Stimulated activated CD8-positive, alpha-beta memory T cell treated with anti-CD3 and anti-CD28 coated beads, Interleukin-15, amount 100 ng/mL, for 48 hours (primary cell): Measurements from ENCODE around the gene PFN3.

Source experiments
- DNase-seq, 2 donors: peaks; one replicate each; pipeline ENCODE4 v3.0.0-alpha.2; 2020; ENCODE audit warnings: low read depth in 2 of 2

PFN3 gene

DNA sequence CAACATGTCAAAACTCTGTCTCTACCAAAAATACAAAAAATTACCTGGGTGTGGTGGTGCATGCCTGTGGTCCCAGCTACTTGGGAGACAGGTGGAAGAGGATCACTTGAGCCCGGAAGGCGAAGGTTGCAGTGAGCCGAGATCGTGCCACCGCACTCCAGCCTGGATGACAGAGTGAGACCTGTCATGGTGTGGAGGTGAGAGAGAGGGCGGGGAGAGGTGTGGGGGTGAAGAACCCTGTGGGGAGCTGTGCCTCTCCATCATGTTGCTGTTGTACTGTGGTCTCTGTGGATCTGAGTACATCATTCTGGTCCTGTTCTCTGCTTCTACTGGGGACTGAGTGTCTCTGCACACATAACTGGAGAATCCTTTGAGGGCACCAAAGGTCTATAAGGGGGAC, 27.6 kb downstream of the PFN3 start:
- no peak for DNase-seq

DNA sequence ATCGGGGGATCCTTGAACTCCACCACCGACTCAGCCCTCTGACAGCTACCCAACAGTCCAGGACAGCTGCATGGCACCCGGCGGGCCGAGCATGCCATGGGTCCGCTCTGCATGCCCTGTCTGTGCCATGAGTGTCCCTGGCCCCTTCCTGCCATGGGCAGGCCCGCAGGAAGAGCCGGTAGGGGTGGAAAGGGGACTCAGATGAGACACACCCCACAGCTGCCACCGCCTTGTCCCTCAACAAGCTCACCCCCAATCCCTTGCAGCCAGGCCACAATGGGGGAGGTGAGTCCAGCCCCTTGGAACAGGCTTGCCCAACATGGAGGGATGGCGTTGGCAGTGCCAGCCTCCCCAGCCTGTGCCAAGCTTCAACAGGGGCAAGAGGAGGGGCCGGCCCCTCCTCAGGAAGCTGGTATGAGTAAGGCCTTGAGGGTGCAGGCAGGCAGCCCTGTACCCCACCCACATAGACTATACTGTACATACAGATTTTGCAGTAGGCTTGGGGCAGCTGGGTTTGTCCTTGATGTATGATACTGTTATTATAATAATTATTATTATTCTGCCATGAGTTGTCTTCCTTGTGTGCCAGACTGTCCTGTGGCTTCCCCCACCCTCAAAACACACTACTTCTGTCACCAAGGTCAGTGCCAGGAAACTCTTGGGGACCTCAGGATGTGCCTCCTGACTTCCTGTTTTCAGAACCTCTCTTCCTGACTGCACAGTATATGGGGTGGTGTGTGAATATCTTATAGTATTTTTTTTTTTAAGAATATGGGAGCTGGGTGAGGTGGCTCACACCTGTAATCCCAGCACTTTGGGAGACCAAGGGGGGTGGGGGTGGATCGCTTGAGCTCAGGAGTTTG, 28.2 kb downstream of the PFN3 start:
- no peak for DNase-seq

DNA sequence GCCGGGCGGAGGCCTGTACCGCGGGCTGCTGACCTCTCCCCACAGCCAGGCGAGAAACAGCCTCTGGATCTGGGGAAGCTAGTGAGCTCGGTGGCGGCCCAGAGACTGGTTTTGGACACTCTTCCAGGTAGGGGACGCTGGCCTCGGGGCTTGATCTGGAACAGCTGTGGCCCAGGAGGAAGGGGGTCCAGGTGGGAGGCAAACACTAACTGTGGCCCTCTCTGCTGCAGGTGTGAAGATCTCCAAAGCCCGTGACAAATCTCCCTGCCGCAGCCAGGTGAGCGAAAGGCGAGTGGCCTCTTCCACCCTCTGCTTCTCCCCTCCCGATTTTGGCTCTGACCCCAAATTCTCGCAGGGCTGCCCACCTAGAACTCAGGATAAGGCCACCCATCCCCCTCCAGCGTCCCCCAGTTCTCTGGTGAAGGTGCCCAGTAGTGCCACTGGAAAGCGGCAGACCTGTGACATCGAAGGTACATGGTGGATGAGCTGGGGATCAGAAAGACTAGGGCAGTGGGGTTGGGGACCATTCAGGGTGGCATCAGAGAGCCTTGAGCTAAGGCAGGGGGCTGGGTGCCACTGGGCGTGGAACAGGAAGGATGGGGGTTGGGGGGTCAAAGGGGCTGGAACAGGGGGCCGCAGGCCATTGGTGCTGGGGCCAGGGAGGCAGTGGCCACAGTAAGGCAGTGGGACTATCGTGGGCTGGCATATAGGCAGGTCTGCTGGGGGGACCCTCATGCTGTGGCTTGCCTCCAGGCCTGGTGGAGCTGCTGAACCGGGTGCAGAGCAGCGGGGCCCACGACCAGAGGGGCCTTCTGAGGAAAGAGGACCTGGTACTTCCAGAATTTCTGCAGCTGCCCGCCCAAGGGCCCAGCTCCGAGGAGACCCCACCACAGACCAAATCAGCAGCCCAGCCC, 29.1 kb downstream of the PFN3 start:
- DNase-seq: no peak

DNA sequence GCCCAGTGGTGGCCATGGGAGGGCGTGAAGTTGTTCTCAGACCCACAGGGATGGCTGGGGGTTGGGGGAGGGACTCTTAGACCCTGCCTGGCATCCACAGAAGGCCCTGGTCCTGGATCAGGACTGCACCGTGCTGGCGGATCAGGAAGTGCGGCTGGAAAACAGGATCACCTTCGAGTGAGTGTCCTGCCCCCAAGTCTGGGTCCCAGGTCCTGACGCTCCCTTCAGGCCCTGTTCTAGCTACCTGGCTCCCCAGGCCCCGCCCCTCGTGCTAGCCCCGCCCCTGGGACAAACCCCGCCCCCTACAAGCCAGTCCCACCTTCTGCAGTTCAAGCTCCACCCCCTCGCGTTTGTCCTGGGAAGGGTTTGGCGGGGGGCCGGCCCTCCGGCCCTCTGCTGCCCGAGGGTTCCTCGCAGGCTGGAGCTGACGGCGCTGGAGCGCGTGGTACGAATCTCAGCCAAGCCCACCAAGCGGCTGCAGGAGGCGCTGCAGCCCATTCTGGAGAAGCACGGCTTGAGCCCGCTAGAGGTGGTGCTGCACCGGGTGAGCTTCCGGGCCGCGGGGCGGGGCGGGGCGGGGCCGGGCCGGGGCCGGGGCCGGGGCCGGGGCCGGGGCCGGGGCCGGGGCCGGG, 29.9 kb downstream of the PFN3 start:
- peak in 1 of 2 donors; percentile 66 for DNase-seq

DNA sequence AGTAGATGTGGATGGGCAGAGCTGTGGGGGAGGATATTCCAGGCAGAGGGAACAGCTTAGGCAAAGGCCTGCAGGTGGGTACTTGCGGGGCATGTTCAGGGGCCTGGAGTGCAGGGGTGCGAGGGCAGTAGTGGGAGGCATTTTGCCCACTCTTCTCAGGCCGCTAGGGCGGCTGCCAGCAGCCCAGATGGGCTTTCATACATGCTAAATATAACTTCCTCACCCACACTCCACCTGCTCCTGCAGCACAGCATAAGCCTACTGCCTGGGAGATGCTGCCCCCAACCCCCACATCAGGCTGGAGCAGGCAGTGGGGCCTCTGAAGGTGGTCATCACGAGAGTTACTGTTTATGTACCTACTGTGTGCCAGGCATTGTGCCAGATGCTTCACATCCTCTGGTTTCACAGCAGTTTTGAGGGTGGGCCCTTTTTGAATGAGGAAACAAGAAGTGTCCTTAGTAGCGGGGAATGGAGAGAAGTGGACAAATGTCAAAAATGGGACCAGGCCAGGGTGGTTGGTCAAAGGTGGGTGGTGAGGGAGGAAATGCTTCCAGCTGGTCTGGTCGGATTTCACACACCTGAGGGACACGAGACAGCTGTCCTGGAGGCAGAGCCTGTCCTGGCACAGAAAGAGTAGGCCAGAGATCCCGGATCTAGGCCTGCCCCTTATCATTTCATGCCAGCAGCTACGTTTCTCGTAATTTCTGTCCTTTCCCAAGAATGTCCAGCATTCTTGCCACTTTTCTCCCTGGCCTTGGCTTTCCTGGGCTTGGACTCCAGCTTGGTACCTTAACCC, 30.6 kb downstream of the PFN3 start:
- DNase-seq: no peak

DNA sequence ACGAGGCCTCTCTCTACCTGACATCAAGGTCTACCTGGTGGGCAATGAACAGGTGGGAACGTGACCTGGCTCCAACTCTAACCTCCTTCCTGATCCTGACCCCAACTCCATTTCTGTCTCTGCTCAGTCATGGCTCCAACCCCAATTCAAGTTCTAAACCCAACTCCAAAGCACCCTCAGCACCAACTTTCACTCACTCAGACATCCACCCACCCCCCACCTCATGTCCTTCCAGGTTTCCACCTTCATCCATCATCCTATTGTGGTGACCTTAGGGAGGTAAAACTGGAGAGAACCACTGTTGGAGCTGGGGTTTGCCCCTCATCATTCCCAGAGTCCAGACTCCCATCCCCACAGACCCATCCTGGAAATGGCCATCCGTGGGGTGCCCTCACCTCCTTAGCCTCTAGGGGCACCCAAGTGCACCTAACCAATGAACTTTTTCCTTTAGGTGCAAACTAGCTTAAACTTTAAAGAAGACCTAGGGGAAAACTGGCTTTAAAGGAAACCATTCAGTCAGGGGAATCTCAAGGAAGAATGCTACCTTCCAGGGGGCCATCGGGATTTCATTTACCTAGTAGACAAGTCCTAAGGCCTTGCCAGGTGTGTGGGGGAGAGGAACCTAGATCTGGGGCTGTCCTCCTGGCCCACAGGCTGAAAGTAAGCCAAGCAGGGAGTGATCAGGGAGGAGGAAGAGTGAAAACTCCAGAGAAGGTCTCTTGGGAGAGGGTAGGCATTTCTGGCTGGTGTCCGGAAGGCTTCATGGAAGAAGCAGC, 31.4 kb downstream of the PFN3 start:
- DNase-seq: no peak

DNA sequence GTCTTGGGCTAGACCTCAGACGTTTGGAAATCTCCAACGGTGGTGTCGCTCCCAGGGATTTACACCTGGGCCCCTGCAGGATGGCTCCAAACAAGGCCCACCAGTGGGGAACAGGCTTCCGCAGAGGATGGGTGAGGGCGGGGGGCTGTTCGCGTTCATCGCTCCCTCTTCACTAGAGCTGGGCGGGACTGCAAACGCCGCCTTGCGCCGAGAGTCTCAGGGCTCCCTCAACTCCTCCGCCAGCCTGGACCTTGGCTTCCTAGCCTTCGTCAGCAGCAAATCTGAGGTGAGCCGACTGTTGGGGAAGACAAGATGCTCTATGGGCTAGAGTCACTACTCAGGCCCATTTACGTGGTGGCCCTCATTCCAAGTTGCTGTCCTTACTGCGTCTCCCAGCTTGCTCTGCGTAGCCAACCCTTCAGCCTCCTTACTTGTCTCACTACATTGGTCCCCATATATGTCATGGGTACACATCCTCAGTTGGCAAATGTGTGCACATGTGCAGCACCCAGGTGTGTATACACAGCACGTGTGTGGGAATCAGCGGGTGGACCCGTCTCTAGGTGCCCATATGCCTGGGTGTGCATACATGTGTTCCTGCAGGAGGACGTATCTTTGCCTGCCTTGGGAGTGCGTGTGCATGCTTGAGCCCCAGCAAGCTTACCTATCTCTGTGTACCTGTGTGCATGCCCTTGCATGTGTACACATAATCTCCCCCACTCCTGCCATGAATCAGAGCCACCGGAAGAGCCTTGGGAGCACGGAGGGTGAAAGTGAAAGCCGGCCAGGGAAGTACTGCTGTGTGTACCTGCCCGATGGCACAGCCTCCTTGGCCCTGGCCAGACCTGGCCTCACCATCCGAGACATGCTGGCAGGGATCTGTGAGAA, 32.2 kb downstream of the PFN3 start:
- DNase-seq: no peak

DNA sequence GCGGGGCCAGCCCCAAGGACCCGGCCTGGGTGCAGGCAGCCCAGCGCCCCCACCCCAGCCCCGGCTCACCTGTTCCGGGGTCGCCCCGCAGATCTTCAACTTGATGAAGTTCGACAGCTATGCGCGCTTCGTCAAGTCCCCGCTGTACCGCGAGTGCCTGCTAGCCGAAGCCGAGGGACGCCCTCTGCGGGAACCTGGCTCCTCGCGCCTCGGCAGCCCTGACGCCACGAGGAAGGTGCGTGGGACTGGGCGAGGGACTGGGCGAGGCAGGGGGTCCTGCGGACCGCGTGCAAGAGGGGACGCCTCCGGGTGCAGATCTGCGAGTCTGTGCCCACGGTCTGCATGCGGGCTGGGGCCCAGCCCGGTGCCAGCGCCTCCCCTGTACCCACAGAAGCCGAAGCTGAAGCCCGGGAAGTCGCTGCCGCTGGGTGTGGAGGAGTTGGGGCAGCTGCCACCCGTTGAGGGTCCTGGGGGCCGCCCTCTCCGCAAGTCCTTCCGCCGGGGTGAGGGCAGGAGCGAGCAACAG, 33.1 kb downstream of the PFN3 start:
- DNase-seq: no peak

DNA sequence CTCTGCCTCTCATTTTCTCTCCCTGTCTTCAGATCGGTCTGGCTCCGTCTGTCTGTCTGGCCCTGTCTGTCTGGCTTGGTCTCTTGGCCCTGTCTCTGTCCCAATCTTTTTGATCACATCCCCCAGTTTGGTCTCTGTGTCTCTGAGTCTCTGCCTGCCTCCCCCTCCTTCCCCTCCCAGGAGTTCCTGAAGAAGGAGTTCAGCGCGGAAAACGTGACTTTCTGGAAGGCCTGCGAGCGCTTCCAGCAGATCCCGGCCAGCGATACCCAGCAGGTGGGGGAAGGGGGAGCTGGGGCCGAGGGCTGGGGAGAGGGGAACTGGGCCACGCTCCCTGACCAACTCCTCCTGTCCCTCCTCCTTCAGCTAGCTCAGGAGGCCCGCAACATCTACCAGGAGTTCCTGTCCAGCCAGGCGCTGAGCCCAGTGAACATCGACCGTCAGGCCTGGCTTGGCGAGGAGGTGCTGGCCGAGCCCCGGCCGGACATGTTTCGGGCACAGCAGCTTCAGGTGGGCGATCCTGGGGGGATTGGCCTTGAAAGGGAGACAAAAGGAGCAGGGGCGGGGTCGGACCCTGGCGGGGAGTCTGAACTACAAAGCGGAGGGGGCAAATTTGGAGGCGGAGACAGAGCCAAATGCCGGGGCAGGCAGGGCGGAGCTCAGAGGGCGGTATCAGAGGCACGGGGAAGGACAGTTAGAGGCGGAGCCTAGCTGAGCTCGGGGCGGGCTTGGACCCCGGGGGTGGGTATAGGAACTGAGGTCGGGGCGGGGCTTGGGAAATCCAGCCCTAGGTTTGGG, 33.7 kb downstream of the PFN3 start:
- no peak for DNase-seq

DNA sequence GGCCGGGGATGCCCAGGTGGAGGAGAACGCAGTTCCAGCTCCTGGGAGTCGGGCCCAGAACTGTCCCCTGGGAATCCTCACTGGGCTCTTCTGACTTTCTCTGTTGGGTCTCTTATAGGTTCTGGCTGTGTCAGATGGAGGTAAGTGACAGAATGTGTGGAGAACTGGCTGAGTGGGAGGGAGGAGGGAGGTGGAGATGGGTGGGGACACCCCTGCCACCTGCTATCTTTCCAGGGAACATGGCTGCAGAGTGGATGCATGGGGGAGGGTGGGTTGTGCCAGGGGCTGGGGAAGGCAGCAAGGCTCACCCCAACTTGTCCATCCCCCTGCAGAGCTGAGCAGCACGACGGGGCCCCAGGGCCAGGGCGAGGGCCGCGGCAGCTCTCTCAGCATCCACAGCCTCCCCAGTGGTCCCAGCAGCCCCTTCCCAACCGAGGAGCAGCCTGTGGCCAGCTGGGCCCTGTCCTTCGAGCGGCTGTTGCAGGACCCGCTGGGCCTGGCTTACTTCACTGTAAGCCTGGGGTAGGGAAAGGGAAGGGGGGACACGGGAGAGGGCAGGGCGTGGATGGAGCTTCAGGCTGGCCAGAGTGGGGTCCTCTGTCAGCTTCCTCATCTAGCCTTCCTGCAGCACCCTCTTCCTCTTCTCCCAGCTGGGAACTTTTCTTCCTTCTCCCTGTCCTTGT, 34.5 kb downstream of the PFN3 start:
- no peak for DNase-seq

DNA sequence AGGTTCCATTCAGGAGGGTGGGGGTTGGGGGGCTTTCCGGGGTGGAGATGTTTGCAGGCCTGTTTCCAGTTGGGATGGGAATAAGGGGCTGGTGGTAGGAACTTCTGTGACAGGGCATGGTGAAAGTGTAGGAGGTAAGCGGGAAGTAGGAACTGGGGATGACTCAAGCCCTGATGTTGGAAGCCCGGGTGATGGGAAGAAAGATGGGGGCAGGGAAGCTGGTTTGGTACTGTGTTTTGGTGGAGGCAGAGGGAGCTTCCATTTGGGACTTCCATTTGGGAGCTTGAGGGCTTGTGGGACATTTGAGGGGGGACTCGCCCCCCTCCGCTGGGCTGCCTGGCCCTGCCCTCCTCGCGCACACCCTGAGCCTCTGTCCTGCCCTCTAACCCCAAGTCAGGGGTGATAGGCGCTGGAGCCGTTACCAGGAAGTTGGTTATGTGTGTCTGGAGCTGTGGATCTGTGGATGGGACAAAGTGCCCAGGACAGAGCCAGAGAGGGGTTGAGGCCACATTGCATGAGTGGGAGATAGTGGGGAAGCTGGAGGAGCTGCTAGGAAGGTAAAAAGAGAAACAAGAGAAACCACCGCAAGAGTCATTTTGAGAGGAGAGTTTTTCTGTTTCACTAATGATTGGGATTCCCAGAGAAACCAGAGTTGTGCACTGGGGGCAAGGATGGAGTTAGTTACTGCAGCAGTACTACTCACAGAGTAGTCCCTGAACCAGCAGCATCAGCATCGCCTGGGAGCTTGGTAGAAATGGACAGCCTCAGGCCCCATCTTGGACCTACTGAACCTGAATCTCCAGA, 36.1 kb downstream of the PFN3 start:
- DNase-seq: no peak

DNA sequence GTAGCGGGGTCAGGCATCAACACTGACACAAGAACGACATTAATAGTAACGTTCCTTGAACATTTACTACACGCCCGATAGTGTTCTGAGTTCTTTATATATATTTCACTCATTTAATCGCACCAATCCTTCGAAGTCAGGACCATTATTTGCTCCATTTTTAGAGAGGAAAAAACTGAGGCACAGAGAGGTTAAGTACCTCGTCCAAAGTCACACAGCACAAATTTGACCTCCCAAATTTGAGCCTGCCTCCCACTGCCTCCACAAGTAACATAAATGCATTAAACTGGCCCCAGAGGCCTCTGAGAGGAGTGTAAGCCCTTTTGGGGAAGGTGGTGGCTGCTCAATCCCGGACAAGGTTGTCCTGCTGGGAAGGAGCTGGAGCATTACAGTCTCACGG, 36.9 kb downstream of the PFN3 start:
- DNase-seq: no peak

DNA sequence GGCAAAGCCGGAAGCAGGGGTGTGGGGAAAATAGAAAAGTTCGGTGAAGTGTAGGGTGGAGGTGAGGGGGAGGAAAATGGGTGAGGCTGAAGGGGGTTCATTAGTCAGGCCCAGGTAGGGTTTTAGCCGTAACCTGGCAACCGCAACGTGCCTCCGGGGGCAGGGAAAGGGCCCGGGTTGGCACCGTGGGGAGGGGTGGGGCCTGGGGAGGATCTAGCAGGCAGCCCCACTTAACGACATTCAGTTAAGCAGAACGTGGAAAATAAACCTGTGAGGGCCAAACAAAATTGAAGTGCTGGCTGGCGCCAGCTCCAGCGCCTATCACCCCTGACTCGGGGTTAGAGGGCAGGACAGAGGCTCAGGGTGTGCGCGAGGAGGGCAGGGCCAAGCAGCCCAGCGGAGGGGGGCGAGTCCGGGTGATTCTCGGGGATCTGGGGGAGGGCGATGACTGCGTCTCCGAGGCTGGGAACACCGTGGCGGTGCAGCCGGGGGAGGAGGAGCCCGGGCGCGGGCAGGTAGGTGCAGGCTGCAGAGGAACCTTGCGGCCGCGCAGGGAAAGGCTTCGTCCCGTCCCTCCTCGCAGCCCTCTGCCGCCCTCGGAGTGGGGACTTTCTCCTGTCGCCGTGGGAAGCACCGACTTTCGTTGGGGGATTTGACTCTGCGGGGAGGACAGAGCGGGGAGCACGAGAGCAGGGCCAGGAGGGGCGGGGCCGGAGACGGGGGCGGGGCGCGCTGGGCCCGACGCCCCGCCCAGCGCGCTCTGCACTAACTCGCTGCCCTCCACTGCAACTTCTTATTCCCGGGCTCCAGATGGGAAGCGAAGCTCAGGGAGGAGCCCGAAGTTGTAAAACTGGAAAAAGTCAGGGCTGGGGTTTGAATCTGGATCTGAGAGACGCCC, 37.6 kb downstream of the PFN3 start:
- peak; percentile 50 to 73 for DNase-seq

DNA sequence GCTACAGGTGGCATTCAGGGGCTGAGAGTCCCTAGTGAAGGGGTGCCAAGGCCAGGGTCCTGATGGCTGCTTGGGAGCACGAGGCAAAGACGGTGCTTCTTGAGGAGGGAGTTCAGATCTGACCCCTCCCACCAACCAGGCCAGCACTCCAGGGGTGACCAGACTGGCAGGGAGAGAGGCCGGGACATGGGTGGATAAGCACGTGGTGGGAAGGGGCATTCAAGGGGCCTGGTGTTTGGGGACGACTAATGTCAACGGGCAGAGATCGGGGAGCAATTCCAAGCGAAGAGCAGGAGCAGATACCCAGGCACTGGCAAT, 38.2 kb downstream of the PFN3 start:
- no peak for DNase-seq

DNA sequence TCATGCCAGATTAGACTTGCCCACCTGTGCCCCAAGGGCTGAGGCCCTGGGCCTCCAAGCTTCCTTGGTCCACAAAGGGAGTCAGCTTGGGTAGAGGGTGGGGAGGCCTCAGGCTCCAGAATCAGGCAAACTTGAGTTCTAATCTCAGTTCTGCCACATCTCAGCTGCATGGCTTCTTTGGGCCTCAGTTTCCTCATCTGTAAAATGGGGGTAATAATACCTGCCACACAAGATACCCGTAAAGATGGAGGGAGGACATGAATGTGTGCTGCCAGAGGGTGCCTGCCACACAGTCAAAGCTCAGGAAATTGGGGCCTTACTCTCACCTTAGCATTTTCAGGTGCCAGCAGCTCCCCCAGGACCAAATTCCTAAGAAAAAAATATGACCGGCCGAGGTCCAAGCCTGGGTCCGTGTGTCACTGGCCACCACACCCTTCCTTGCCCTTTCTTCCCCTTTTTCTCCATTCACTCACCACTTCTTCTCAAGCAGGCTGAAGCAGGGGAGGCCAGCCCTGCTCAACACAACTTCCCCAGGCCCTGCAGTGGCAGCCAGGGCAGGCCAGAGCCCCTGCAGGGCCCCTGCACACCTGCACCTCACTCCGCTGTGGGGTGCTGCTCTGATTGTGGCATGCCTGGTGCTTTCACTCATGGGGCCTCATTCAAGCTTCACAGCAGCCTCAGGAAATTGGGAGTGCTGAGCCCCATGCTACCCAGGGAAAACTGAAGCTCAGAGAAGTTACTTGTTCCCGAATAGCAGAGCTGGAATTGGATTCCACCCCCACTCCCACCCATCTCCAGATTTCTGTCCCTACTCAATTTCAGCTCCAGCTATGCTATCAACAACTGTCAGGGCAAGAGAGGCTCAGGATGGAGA, 38.8 kb downstream of the PFN3 start:
- no peak for DNase-seq
